ELR (cell line): ENCODE data around the gene MTM1.

Source experiments
- DNase-seq: peaks from one replicate; pipeline ENCODE4 v3.0.0-alpha.2; 2015; ENCODE audit warnings: low read depth

MTM1 gene

DNA sequence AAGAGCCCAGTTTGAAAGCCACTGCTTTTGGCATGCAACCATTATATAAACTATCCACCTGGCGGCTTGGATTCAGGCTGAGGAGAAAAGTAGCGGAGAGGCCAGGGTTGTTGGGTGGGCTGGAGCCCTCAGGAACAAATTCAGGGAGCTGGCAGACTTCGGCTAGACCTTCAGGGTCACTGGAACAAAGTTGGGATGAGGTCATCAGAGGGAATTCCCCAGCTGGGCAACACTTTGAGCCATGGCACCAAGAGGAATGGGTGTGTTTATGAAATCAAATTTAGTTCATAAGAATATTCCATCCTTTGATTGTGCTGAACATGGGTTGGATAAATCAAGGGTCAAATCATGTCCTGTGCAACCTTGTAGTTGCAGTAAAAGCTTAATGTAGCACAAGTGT lies 146.8 kb downstream of the MTM1 start:
- DNase-seq, result peak; percentile 24

DNA sequence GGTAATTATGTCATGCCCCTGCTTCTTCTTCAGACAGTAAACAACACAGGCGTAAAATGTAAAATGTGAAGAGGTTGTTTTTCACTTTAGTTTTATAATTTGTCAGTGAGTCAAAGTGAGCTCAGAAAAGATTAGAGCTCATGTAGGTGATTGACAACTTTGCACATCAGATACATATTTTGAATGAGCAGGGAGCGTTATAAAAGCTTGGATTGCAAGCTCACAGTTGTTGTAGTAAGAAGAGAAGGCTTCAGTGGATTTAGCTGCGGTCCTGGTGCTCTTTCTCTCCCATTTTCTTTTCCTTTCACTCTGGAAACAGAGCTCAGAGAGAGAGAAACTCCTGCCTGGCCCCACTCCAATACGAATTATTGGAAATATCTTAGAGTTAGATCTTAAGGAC lies 151.2 kb downstream of the MTM1 start:
- no peak for DNase-seq
